Activated CD8-positive, alpha-beta T cell treated with anti-CD3 and anti-CD28 coated beads, Interleukin-2, amount 10 ng/mL, durations not matched to agents 7 days and 5 days (primary cell): ENCODE data around the gene GUCY2C. TPM values are rescaled to one million over a fixed set of nuclear protein-coding genes. Genes with fewer than 3 reads are reported as not detected.

ENCODE experiments used
- ATAC-seq: fragments of 150-1000 bp; cut with Tn5 transposase; one replicate; pipeline ENCODE4 v1.10.0; 2021; ENCODE audit warnings: moderate library complexity
- CTCF ChIA-PET: fragments of 350-600 bp; sonication (Branson Sonifier 250); formaldehyde crosslinking; loops from one replicate; lab custom pipeline; 2021; ENCODE audit warnings: antibody characterized with exemption; lab: Charles Lee
- POLR2A ChIA-PET: fragments of 350-600 bp; sonication (Branson Sonifier 250); formaldehyde crosslinking; loops from one replicate; lab custom pipeline; 2021; ENCODE audit warnings: antibody characterized with exemption; lab: Charles Lee
- DNase-seq: peaks from one replicate; pipeline ENCODE4 v3.0.0-alpha.2; 2020
- H3K27ac Mint-ChIP-seq: one replicate; pipeline ENCODE4 v1.8.0; 2021; ENCODE audit warnings: mild to moderate bottlenecking, mixed read lengths
- H3K27me3 Mint-ChIP-seq: one replicate; pipeline ENCODE4 v1.8.0; 2021; ENCODE audit warnings: low read depth, mixed read lengths
- H3K36me3 Mint-ChIP-seq: one replicate; pipeline ENCODE4 v1.8.0; 2021; ENCODE audit warnings: low read depth, mixed read lengths
- H3K4me1 Mint-ChIP-seq: one replicate; pipeline ENCODE4 v1.8.0; 2021; ENCODE audit warnings: low read depth, mixed read lengths
- H3K4me3 Mint-ChIP-seq: one replicate; pipeline ENCODE4 v1.8.0; 2021; ENCODE audit warnings: mild to moderate bottlenecking, mixed read lengths
- H3K9me3 Mint-ChIP-seq: one replicate; pipeline ENCODE4 v1.8.0; 2022; ENCODE audit warnings: mixed read lengths; ENCODE audit not compliant: insufficient read depth
- total RNA-seq, 2 experiments: library from RNA; stranded (reverse); gene quantifications; one replicate each; pipeline ENCODE4 v1.2.3, GENCODE V29; 2021

GUCY2C gene
- total RNA-seq, 2 experiments from 2014 or later: not detected

GRCh38 chr12:14591719-14592118 lies 104.7 kb downstream of the GUCY2C start:
- Mint-ChIP-seq H3K27ac (no peak overlapping the region), H3K36me3 (no peaks in the 10 kb centered on the region), H3K4me3 (no peak overlapping the region), H3K9me3 (no peaks in the 10 kb centered on the region), H3K4me1 (no peaks in the 10 kb centered on the region), H3K27me3 (peaks cover 3% of the 10 kb centered on the region)
- ATAC-seq (no peak), DNase-seq (no peak)
- POLR2A ChIA-PET: interaction anchor here (0.6 kb wide), 1 partner anchor 1291 kb away, joined by 3 read pairs; no protein-coding TSS in a partner anchor
- CTCF ChIA-PET: interaction anchor here (0.6 kb wide), 1 partner anchor 78 kb away, joined by 3 read pairs; no protein-coding TSS in a partner anchor

- Mint-ChIP-seq H3K27me3 (no peaks in the 10 kb centered on the region), H3K4me3 (no peak overlapping the region), H3K9me3 (no peaks in the 10 kb centered on the region), H3K36me3 (no peaks in the 10 kb centered on the region), H3K4me1 (no peaks in the 10 kb centered on the region), H3K27ac (no peak overlapping the region)
- ChIA-PET POLR2A (no interaction called here), CTCF (no interaction called here)
- DNase-seq (no peak), ATAC-seq (no peak)
Measured at GRCh38 chr12:14589169-14590004, 107.0 kb downstream of the GUCY2C start.

- no peaks in the 10 kb centered on the region for H3K9me3 Mint-ChIP-seq
- H3K27ac Mint-ChIP-seq: no peak overlapping the region
- no peak for ATAC-seq
- H3K4me1 Mint-ChIP-seq: no peaks in the 10 kb centered on the region
- H3K36me3 Mint-ChIP-seq: no peaks in the 10 kb centered on the region
- POLR2A ChIA-PET: no interaction called here
- no peak for DNase-seq
- CTCF ChIA-PET: no interaction called here
- H3K4me3 Mint-ChIP-seq: no peak overlapping the region
- no peaks in the 10 kb centered on the region for H3K27me3 Mint-ChIP-seq
Measured at GRCh38 chr12:14588571-14588970, 107.8 kb downstream of the GUCY2C start.

- Mint-ChIP-seq H3K27ac (no peak overlapping the region), H3K27me3 (peaks cover 4% of the 10 kb centered on the region), H3K4me1 (peaks cover 16% of the 10 kb centered on the region), H3K36me3 (no peaks in the 10 kb centered on the region), H3K4me3 (no peak overlapping the region), H3K9me3 (no peaks in the 10 kb centered on the region)
- POLR2A ChIA-PET: no interaction called here
- ATAC-seq: no peak
- CTCF ChIA-PET: no interaction called here
- DNase-seq: no peak
Measured at GRCh38 chr12:14578646-14579045, 117.8 kb downstream of the GUCY2C start.

GRCh38 chr12:14577344-14577743 lies 119.1 kb downstream of the GUCY2C start:
- Mint-ChIP-seq H3K36me3 (no peaks in the 10 kb centered on the region), H3K9me3 (no peaks in the 10 kb centered on the region), H3K4me3 (no peak overlapping the region), H3K27ac (no peak overlapping the region), H3K4me1 (peaks cover 16% of the 10 kb centered on the region), H3K27me3 (peaks cover 4% of the 10 kb centered on the region)
- CTCF ChIA-PET: no interaction called here
- ATAC-seq (peak; percentile 77), DNase-seq (peak; percentile 30)
- POLR2A ChIA-PET: no interaction called here

- ChIA-PET POLR2A (no interaction called here), CTCF (no interaction called here)
- peaks cover 16% of the 10 kb centered on the region for H3K4me1 Mint-ChIP-seq
Measured at GRCh38 chr12:14576896-14577295, 119.5 kb downstream of the GUCY2C start.

GRCh38 chr12:14575585-14575984 lies 120.8 kb downstream of the GUCY2C start:
- ATAC-seq (no peak), DNase-seq (no peak)
- peaks cover 8% of the 10 kb centered on the region for H3K27me3 Mint-ChIP-seq
- peaks cover 16% of the 10 kb centered on the region for H3K4me1 Mint-ChIP-seq
- no peaks in the 10 kb centered on the region for H3K9me3 Mint-ChIP-seq
- no peaks in the 10 kb centered on the region for H3K36me3 Mint-ChIP-seq
- no peak overlapping the region for H3K27ac Mint-ChIP-seq
- POLR2A ChIA-PET: no interaction called here
- CTCF ChIA-PET: no interaction called here
- no peak overlapping the region for H3K4me3 Mint-ChIP-seq

More at GRCh38 chr12:14576896-14577295, 119.5 kb downstream of the GUCY2C start:
- peak; percentile 19 for ATAC-seq
- DNase-seq: peak; percentile 16
- no peak overlapping the region for H3K27ac Mint-ChIP-seq
- no peaks in the 10 kb centered on the region for H3K9me3 Mint-ChIP-seq
- peaks cover 8% of the 10 kb centered on the region for H3K27me3 Mint-ChIP-seq
- H3K36me3 Mint-ChIP-seq: no peaks in the 10 kb centered on the region
- H3K4me3 Mint-ChIP-seq: no peak overlapping the region

- no peak for DNase-seq
- no peak for ATAC-seq
- peaks cover 24% of the 10 kb centered on the region for H3K27me3 Mint-ChIP-seq
- peaks cover 15% of the 10 kb centered on the region for H3K4me1 Mint-ChIP-seq
- CTCF ChIA-PET: no interaction called here
- POLR2A ChIA-PET: no interaction called here
- H3K9me3 Mint-ChIP-seq: no peaks in the 10 kb centered on the region
- H3K4me3 Mint-ChIP-seq: no peak overlapping the region
- no peaks in the 10 kb centered on the region for H3K36me3 Mint-ChIP-seq
- H3K27ac Mint-ChIP-seq: no peak overlapping the region
Measured at GRCh38 chr12:14573118-14573517, 123.3 kb downstream of the GUCY2C start.

- POLR2A ChIA-PET: no interaction called here
- Mint-ChIP-seq H3K4me3 (no peak overlapping the region), H3K4me1 (peaks cover 11% of the 10 kb centered on the region), H3K36me3 (no peaks in the 10 kb centered on the region), H3K9me3 (no peaks in the 10 kb centered on the region), H3K27ac (no peak overlapping the region), H3K27me3 (peaks cover 29% of the 10 kb centered on the region)
- DNase-seq: no peak
- CTCF ChIA-PET: interaction anchor here (1.0 kb wide), 1 partner anchor 335 kb away, joined by 3 read pairs; no protein-coding TSS in a partner anchor
- no peak for ATAC-seq
Measured at GRCh38 chr12:14572401-14572800, 124.0 kb downstream of the GUCY2C start.

GRCh38 chr12:14571779-14572178 lies 124.6 kb downstream of the GUCY2C start:
- H3K4me3 Mint-ChIP-seq: no peak overlapping the region
- CTCF ChIA-PET: interaction anchor here (1.0 kb wide), 1 partner anchor 334 kb away, joined by 3 read pairs; no protein-coding TSS in a partner anchor
- no peak for ATAC-seq

GRCh38 chr12:14570231-14570630 lies 126.2 kb downstream of the GUCY2C start:
- CTCF ChIA-PET: interaction anchor here (1.0 to 1.5 kb wide), 3 partner anchors 11 to 332 kb away, joined by 3 to 5 read pairs (median 3); no protein-coding TSS in a partner anchor
- H3K4me3 Mint-ChIP-seq: no peak overlapping the region
- H3K27me3 Mint-ChIP-seq: peaks cover 40% of the 10 kb centered on the region
- DNase-seq (no peak), ATAC-seq (no peak)
- no peak overlapping the region for H3K27ac Mint-ChIP-seq
- no peaks in the 10 kb centered on the region for H3K36me3 Mint-ChIP-seq
- H3K4me1 Mint-ChIP-seq: peaks cover 2% of the 10 kb centered on the region
- H3K9me3 Mint-ChIP-seq: no peaks in the 10 kb centered on the region
- POLR2A ChIA-PET: no interaction called here

More at GRCh38 chr12:14571779-14572178, 124.6 kb downstream of the GUCY2C start:
- H3K36me3 Mint-ChIP-seq: no peaks in the 10 kb centered on the region
- H3K27me3 Mint-ChIP-seq: peaks cover 31% of the 10 kb centered on the region
- no peaks in the 10 kb centered on the region for H3K9me3 Mint-ChIP-seq
- DNase-seq: no peak
- H3K4me1 Mint-ChIP-seq: peaks cover 6% of the 10 kb centered on the region
- POLR2A ChIA-PET: no interaction called here
- H3K27ac Mint-ChIP-seq: no peak overlapping the region
